GM12875 (cell line): ENCODE results near the gene MGAT5.
A peak's percentile ranks its signal among the peaks of the same experiment; 100 is the strongest.

Experiments used
- H3K4me3 ChIP-seq: one replicate; pipeline ENCODE4 v1.5.1; 2011; ENCODE audit warnings: low read depth, low read length, control low read depth
- TF ChIP-seq, protein P1 (sequence below): IDR thresholded peaks from 2 replicates; pipeline ENCODE4 v1.5.1; 2011; ENCODE audit warnings: low read depth, mild to moderate bottlenecking, control low read depth, inconsistent platforms, low read length, moderate library complexity, borderline replicate concordance; ENCODE audit not compliant: insufficient read depth

MGAT5 gene

DNA sequence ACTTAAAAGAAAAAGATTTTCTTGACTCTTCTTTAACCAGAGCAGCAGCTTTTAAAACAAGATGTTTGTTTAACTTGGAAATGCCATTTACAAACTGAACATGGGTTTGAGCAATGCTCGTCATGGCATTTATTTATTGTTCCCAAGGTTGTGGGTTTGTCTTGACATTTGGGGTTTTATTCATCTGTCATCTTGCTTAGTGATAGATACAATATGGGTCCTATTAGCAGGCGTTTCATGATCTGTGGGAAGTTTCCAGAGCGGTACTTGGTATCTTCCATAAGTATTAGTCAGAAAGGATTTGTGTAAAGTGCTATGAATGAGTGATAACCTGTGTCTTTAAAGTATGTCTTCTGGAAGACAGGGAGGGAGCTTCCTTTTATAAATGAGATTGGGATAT lies 29.9 kb upstream of the MGAT5 start:
- TF ChIP-seq, protein P1, sequence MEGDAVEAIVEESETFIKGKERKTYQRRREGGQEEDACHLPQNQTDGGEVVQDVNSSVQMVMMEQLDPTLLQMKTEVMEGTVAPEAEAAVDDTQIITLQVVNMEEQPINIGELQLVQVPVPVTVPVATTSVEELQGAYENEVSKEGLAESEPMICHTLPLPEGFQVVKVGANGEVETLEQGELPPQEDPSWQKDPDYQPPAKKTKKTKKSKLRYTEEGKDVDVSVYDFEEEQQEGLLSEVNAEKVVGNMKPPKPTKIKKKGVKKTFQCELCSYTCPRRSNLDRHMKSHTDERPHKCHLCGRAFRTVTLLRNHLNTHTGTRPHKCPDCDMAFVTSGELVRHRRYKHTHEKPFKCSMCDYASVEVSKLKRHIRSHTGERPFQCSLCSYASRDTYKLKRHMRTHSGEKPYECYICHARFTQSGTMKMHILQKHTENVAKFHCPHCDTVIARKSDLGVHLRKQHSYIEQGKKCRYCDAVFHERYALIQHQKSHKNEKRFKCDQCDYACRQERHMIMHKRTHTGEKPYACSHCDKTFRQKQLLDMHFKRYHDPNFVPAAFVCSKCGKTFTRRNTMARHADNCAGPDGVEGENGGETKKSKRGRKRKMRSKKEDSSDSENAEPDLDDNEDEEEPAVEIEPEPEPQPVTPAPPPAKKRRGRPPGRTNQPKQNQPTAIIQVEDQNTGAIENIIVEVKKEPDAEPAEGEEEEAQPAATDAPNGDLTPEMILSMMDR, result no peak
- no peak overlapping the region for H3K4me3 ChIP-seq

DNA sequence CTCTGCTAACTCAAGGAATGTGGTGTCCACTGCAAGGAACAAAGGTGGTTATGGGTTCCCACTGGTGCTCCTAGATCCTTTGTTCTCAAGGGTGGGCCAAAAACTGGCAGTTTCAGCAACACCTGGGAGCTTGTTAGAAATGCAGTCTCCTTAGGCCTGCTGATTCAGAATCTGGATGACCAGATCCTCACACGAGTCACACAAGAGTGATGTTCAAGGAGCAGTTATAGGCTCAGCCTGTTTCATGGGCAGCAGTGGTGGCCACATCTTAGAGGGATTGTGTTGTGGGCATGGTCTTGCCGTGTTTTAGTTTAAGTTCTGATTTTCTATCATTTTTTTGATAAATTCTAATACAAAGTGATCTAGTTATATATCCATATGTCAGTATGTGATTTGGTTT lies 28.7 kb upstream of the MGAT5 start:
- TF ChIP-seq, protein P1, result no peak
- H3K4me3 ChIP-seq, result no peak overlapping the region

DNA sequence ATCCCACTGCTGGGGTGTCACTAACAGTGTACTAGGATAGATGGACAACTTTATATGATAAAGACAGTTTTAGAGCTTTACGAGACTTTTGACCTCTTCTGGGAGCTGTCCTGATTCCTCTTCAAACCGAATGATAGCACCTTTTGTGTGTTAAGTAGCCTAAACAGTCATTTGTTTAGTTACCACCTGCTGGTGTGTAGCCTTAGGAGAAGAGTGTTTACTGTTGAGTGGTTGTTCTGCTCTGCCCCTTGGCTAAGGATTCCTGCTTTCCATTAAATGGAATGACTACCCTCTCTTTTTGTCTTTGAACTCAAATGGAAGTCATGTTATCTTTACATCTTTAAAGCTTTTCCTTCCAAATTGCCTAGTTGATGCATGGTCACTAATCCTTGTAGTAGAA lies 28.0 kb upstream of the MGAT5 start:
- TF ChIP-seq, protein P1, result no peak
- H3K4me3 ChIP-seq, result no peak overlapping the region

DNA sequence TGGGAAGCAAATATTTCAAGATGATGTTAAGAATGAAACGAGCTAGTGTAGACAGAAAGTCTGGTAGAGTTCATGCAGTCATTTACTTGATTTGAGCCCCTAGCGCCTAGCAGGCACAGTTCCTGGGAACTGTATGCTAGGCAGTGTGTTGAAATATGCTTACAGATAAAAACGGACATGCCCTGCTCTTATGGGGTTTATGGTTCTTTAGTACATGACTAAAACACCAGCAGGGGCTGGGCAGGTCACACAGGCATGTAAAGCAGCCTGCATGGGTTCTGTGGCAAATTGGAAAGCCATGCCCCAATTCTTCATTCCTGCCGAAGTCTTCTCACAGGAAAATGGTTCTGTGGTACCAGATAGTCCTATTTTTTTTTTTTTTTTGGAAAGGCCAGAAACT lies 27.3 kb upstream of the MGAT5 start:
- TF ChIP-seq, protein P1, result no peak
- H3K4me3 ChIP-seq, result no peak overlapping the region

DNA sequence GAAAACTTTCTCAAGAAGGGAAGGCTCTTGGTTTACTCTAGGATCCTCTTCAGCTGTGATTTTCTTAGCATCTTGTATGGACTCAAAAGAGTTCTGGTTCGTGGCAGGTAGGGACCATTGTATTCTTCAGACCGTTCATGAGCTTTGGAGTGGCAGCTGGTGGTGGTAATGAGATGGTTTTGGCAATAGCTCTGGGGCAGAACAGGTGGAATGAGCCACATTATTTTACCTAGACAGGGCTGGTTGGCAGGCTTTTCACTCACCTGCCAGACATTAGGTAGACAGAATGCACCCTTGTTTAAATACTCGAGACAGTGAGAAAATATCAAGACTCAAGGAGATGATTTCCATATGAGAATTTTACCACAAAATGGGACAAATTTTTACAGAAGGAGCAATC lies 26.2 kb upstream of the MGAT5 start:
- TF ChIP-seq, protein P1, result no peak
- H3K4me3 ChIP-seq, result no peak overlapping the region

DNA sequence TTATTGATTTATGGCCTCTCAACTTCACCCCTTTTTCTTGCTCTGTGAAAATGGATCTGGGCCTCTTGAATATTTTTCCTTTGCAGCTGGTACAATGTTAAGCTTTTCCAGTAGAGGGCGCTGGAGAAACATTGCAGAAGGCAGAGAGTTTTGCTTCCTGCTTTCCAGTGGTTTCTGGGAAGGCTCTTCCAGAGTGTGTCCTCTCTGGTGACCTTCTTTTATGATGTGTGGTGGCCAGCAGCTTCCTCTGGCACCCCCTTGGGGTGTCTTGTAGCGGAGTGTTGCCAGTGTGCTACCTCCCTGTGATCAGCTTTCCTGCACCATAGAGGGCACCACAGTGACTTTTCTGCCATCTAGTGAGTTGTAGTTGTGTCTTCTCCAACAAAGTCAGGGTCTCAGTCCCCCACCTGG lies 25.4 kb upstream of the MGAT5 start:
- H3K4me3 ChIP-seq, result no peak overlapping the region
- TF ChIP-seq, protein P1, result peak; percentile 60

DNA sequence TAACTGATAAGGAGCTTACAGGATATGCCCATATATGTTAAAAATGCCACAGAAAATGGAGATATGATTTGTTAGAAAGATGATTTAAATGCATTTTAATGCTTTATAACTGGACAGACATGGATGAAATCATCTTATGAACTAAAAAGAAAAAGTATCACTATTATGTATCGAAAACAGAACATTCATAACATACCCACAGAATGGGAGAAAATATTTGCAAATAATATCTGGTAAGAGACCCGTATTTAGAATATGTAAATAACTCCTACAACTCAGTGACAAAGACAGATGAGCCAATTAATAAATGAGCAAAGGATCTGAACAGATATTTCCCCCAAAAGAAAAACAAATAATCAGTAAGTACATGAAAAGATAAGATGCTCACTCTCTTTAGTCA lies 24.3 kb upstream of the MGAT5 start:
- TF ChIP-seq, protein P1, result no peak
- H3K4me3 ChIP-seq, result no peak overlapping the region
